NCI-H446 (cell line): ENCODE results near the gene SLC22A12.

ENCODE experiments used
- DNase-seq, 2 experiments: peaks; one replicate each; lab custom pipeline; 2025; lab: John Stamatoyannopoulos, UW

SLC22A12 gene

GRCh38 chr11:64628596-64628995, 37.6 kb downstream of the SLC22A12 start:
- DNase-seq, result no peak

GRCh38 chr11:64629103-64629502, 38.1 kb downstream of the SLC22A12 start:
- DNase-seq, result no peak

- DNase-seq, result no peak
Observed at GRCh38 chr11:64629796-64630562, 39.0 kb downstream of the SLC22A12 start.

GRCh38 chr11:64631675-64632074, 40.7 kb downstream of the SLC22A12 start:
- DNase-seq, result no peak

- no peak for DNase-seq
Observed at GRCh38 chr11:64632237-64632636, 41.2 kb downstream of the SLC22A12 start.

- DNase-seq, result no peak
Observed at GRCh38 chr11:64632654-64633053, 41.6 kb downstream of the SLC22A12 start.

- DNase-seq, result no peak
Observed at GRCh38 chr11:64633555-64634159, 42.6 kb downstream of the SLC22A12 start.

GRCh38 chr11:64637334-64638017, 46.5 kb downstream of the SLC22A12 start:
- DNase-seq, result no peak

GRCh38 chr11:64638018-64638665, 47.1 kb downstream of the SLC22A12 start:
- no peak for DNase-seq

- DNase-seq, result no peak
Observed at GRCh38 chr11:64638829-64639228, 47.8 kb downstream of the SLC22A12 start.

- DNase-seq, result no peak
Observed at GRCh38 chr11:64639885-64640284, 48.9 kb downstream of the SLC22A12 start.

GRCh38 chr11:64641596-64642417, 50.8 kb downstream of the SLC22A12 start:
- DNase-seq, result no peak

GRCh38 chr11:64642418-64642735, 51.4 kb downstream of the SLC22A12 start:
- no peak for DNase-seq

GRCh38 chr11:64642871-64643255, 51.8 kb downstream of the SLC22A12 start:
- DNase-seq, result no peak

GRCh38 chr11:64643256-64643881, 52.3 kb downstream of the SLC22A12 start:
- DNase-seq, result peak in 1 of 2 experiments; percentile 33

- DNase-seq, result no peak
Observed at GRCh38 chr11:64643920-64644646, 53.1 kb downstream of the SLC22A12 start.

- DNase-seq, result no peak
Observed at GRCh38 chr11:64644647-64645275, 53.7 kb downstream of the SLC22A12 start.

- no peak for DNase-seq
Observed at GRCh38 chr11:64647019-64647779, 56.2 kb downstream of the SLC22A12 start.

- no peak for DNase-seq
Observed at GRCh38 chr11:64648551-64648950, 57.5 kb downstream of the SLC22A12 start.
